Right ventricle myocardium superior (tissue), 1 donor: ENCODE measurements around the gene CLECL1. TPM values are rescaled to one million over a fixed set of nuclear protein-coding genes. Genes with fewer than 3 reads are reported as not detected.
A peak's percentile ranks its signal among the peaks of the same experiment; 100 is the strongest.
"Not testable (repeated sequence)": the region's sequence is repeated elsewhere in the genome, so short reads cannot be mapped to it uniquely, and the experiment has no call there.

Experiments used
- ATAC-seq: fragments of 200-7000 bp; cut with Tn5 transposase; one replicate; pipeline ENCODE4 v1.9.1; 2020; ENCODE audit warnings: mild to moderate bottlenecking; ENCODE audit not compliant: poor library complexity
- DNase-seq: peaks from one replicate; pipeline ENCODE4 v3.0.0-alpha.2; 2020
- intact Hi-C: fragments of 100-400 bp; cut with DNase I; formaldehyde crosslinking; loops from one replicate; pipeline ENCODE4 v1.11.2; 2022
- total RNA-seq: library from RNA; stranded (reverse); fragmentation: NEBNext Ultra II Directional; extraction: Animal tissue kit (Norgen Biotek cat#: 25700); gene quantifications from one replicate; pipeline ENCODE4 v1.2.1, GENCODE V29; 2021
- donor health status: DM: no; HTN: yes; CAD: no; lungs with severe emphysema.

CLECL1 gene
- total RNA-seq, 1 donor from 2014 or later: not detected

GRCh38 chr12:9729082-9729481 lies 3.8 kb downstream of the CLECL1 start:
- intact Hi-C loops: no loop called here
- no peak for ATAC-seq

DNA sequence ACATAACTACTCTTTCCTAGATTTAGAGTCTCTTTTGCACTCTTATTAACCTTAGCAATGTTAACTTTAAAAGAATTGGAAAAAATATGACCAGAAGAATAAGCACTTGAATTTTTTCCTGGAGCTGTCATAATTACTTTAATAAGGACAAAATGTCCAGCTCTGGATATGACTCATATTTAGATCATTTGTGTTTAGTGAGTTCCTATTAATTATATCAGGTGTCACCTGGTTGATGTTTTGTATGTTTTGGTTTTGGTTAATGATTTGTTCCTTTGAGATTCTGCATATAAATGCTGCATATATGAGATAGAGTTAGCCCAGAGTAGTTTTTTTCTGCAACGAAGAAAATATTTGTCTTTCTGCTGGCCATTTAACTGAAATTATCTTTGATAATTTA lies 5.1 kb downstream of the CLECL1 start:
- intact Hi-C loops: no loop called here
- ATAC-seq: no peak
- DNase-seq: no peak

More at GRCh38 chr12:9729082-9729481, 3.8 kb downstream of the CLECL1 start:
- DNase-seq: no peak

- ATAC-seq: no peak
- intact Hi-C loops: no loop called here
- no peak for DNase-seq
These were observed 7.6 kb downstream of the CLECL1 start for GRCh38 chr12:9725213-9725870.

- intact Hi-C loops: no loop called here
- DNase-seq (no peak), ATAC-seq (no peak)
These were observed 8.9 kb downstream of the CLECL1 start for GRCh38 chr12:9724023-9724422.

DNA sequence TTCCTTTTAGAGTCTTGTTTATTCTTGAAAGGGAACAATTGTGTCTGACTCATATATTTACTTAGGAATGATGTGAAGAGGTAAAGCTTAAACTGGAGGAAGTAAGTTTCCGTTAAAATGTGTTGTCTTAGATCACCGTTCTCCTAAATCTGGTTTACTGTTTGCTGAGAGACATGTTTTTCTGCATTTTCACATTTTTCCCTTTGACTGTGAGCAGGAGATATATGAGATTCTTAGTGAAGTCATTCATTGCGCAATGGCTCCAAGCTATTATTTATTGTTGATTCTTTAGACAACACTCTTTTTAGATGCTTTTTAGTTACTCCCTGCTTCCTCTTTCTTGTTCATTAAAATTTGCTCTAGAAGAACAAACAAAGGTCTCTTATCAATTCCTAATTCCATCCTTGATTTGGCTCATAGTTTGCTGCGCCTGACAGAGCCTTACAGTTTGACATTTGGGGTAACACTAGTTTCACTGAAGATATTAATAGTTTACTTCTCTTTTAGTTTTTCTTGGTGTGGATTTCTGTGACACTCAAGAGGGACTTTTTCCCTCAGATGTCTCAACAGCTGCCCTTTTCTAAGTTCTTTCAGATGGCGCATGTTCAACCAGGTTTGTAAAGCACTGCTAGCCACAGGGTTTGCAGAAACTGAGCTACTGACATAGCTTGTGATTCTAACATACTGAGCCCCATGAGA lies 11.4 kb downstream of the CLECL1 start:
- DNase-seq: no peak
- intact Hi-C loops: no loop called here

DNA sequence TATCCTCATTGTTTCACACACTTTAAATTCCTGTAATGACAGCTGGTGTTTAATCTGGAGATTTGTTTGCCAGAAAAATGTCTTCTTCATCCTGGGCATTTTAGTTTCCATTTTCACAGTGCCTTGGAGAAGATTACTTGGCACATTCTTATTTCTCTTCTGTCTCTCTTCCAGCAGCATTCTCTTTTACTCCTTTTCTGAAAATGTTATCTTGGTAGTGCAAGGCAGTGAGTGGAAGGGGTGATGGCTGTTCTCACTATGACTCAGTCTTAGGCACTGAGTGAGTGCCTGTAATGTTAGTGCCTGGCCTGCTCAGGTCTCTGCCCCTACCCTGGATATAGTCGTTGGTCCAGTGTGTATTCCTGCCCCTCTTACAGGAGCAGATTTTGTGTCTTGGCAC lies 13.1 kb downstream of the CLECL1 start:
- DNase-seq (no peak), ATAC-seq (no peak)
- intact Hi-C loops: no loop called here

More for the DNA sequence above, 11.4 kb downstream of the CLECL1 start:
- ATAC-seq: no peak

GRCh38 chr12:9718968-9719367 lies 13.9 kb downstream of the CLECL1 start:
- ATAC-seq: no peak
- intact Hi-C loops: no loop called here
- no peak for DNase-seq

- intact Hi-C loops: no loop called here
- DNase-seq (no peak), ATAC-seq (no peak)
These were observed 15.6 kb downstream of the CLECL1 start for GRCh38 chr12:9717070-9717925.

DNA sequence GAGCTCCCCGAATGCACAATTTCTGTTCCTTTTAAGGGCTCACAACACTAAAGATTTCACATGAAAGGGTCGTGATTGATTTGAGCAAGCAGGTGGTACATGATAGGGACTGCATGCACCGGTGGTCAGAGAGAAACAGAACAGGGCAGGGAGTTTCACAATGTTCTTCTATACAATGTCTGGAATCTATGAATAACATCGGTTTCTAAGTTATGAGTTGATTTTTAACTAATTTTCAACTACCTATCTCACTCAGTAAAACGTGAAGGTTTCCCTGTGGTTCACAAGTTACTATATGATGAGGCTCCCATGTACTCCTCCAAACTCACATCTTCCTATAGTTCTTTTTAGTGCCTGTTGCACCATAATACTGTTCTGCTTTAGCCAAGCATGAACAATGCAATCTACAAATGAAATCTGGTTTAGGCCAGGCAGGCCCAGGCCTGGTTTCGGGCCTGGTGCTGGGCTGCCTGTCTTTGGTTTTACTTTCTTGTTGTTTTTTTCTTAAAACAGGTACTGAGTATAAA lies 19.8 kb downstream of the CLECL1 start:
- DNase-seq, intact Hi-C loops, ATAC-seq: not testable (repeated sequence)

- ATAC-seq (no peak), DNase-seq (no peak)
- intact Hi-C loops: no loop called here
These were observed 21.2 kb downstream of the CLECL1 start for GRCh38 chr12:9711664-9712063.

DNA sequence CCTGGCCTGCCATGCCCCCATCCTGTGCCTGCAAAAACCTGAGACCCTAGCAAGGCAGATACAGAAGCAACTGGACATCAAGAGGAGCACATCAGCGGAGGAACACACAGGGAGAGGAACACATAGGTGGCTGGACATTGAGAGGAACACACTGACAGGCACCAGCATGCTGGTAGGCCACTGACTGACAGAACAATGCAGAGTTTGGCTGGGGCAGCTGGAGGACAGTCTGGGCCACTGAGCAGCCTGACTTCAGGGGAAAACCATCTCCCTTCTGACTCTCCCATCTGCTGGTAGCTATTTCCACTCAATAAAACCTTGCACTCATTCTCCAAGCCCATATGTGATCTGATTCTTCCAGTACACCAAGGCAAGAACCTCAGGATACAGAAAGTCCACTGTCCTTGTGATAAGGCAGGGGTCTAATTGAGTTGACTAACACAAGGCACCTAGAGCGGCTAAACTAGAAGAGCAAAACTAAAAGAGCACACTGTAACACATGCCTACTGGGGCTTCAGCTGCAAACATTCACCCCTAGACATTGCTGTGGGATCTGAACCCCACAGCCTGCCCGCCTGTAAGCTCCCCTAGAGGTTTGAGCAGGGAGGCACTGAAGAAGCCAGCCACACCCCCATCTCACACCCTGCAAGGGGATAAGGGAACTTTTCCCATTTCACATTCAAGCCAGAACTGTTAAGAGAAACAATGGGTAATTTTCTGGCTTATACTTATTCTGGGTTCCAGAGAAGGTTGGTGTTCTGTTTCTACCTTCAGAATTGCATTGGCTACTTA lies 22.1 kb downstream of the CLECL1 start:
- ATAC-seq (no peak), DNase-seq (no peak)
- intact Hi-C loops: no loop called here

DNA sequence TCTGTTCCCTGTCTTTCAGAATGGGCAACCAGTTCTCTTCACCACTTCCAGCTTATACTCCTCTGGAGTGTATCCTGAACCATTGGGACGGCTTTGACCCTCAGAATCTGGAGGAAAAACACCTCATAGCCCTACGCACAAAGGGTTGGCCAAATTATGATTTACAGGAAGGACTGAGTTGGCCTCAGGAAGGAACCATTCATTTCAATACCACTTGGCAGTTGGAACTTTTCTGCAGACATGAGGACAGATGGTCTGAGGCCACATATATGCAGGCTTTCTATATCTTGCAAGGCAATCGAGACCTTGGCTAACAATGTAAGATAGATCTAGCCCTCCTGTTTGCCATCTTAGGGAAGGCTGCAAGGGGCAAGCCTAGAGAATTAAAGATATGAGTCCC lies 24.0 kb downstream of the CLECL1 start:
- DNase-seq (no peak), ATAC-seq (no peak)
- intact Hi-C loops: loop anchor here (5.0 kb wide), 1 partner anchor 77 kb away; no protein-coding TSS in a partner anchor

DNA sequence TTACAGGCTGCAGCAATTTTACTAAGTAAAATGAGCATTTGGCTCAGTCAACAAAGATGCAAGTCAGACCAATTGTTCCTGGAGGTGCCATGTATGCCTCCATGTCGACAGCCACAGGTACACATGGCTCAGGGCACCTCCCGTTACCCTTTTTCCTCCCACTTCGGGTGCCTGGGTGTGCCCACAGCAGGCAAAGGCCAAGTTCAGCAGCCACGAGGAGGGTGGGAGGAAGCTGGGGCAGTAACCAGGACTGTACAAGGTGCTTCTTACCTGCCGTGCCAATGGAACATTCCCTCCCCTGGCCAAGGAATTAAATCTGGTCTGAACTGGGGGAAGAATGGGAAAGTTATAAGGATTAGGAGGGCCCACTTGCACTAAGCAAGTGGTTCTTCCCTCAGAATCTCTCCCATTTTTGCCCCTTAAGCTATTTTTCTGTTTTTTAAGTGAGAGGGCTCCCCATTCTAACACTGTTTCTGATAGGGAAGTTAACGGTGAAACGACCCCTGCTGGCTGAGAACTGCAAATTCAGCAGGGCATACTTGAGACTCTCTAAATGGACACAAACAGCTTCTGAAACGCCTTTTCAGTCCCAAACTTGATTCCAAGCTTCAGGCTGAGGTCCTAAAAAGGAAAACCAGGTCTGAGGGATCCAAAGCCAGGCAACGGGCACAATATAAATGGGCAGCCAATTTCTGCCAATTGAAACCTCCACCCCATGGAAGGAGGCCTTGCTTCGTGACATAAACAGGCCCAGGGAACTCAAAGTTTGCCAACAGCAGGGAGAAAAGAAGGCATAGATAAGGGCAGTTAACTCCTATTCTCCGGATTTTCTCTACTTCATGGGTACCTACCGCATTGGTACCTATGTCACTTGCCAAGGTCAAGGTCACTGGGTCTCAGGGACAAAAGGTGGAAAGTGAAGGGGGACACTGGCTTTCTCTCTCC lies 24.8 kb downstream of the CLECL1 start:
- intact Hi-C loops: loop anchor here (5.0 kb wide), 1 partner anchor 76 kb away; no protein-coding TSS in a partner anchor
- DNase-seq (peak; percentile 54), ATAC-seq (peak; percentile 82)

DNA sequence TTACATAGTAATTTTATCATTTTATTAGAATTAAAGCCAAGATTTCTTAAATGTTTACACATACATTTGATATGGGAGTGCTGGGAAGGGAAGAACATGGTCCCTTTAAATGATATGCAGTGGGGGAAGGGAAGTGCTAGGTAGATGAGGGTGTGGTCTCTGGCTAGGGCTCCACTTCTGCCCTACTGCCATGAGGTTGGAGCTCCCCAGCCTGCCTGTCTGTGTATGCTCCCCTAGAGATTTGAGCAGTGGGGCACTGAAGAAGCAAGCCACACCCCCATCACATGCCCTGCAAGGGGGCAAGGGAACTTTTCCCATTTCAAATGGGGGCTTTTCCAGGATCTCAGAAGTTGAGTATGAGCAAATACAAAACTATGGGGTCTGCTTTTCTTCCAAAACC lies 25.5 kb downstream of the CLECL1 start:
- ATAC-seq (no peak), DNase-seq (no peak)
- intact Hi-C loops: loop anchor here (5.0 kb wide), 1 partner anchor 75 kb away; no protein-coding TSS in a partner anchor

- no peak for DNase-seq
- intact Hi-C loops: loop anchor here (5.0 kb wide), 1 partner anchor 74 kb away; no protein-coding TSS in a partner anchor
- no peak for ATAC-seq
These were observed 26.7 kb downstream of the CLECL1 start for GRCh38 chr12:9706086-9706685.

DNA sequence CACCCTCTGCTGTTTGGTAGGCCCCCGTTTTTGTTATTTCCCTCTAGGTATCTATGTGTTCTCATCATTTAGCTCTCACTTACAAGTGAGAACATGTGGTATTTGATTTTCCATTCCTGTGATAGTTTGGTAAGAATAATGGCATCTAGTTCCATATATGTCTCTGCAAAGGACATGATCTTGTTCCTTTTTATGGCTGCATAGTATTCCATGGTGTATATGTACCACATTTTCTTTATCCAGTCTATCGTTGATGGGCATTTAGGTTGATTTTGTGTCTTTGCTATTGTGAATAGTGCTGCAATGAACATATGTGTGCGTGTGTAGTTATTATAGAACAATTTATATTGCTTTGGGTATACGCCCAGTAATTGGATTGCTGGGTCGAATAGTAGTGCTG lies 28.3 kb downstream of the CLECL1 start:
- ATAC-seq, DNase-seq, intact Hi-C loops: not testable (repeated sequence)

GRCh38 chr12:9702255-9702654 lies 30.6 kb downstream of the CLECL1 start:
- DNase-seq: no peak
- no peak for ATAC-seq
- intact Hi-C loops: no loop called here
